GM19463 (cell line): ENCODE data around the gene RFX5.
"Not testable (repeated sequence)": the region's sequence is repeated elsewhere in the genome, so short reads cannot be mapped to it uniquely, and the experiment has no call there.

ENCODE experiments used
- ATAC-seq: cut with Tn5 transposase; IDR thresholded peaks from one replicate; pipeline ENCODE4 v1.9.1; 2021; ENCODE audit warnings: mild to moderate bottlenecking, moderate library complexity; ENCODE audit not compliant: unreplicated experiment

Gene RFX5

DNA sequence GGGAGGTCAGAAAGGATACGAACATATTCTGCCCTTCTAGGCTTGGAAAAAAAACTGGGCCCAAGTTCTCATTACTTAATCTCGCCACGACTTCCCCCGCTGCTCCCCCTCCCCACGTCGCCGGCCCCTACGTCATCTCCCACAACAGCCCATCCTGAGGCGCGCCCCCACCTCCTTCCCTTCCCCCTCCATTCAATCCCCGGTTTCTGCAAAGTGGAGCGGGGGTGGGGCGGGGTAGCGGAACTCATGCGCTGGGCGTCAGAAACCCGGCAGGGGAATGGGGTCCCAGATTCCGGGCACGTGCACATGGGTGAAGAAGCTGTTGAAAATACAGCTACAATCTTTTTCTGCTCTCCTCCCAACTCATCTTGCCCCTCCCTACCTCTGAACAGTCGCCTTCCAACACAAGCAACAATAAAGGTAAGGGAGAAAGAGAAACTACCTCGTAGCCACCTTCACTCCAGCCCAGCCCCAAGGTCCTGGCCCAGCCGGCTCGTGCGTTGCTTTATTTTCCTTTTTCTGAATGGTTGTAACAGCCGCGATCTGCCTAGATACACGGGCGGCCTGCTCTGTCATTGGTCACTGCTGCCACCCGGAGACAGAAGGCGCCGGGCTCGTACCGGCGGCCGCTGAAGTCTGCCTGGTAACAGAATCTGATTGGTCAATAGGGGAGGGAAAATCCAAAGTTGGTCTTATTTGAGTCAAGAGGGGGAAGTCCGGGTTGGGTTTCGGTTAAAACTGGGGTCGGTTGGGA lies at the start of gene RFX5:
TSS of gene RFX5 (minus strand) at position 484 of the 754 bp plus-strand sequence. CDS start 932 bp downstream, outside the sequence.
- peak; percentile 93 for ATAC-seq

DNA sequence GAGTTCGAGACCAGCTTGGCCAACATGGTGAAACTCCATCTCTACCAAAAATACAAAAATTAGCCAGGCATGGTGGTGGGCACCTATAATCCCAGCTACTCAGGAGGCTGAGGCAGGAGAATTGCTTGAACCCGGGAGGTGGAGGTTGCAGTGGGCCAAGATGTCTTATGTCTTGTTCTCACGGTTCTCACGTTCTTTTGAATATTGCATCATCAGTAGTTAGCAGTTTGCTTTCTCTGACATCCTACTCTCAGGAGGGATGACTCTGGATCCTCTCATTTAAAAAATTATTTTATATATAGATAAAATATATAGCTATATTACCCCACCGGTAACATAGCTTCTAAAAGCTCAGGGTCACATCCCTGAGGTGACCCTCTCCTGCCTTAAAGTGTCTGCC lies 49.2 kb upstream of the RFX5 start:
- not testable (repeated sequence) for ATAC-seq

DNA sequence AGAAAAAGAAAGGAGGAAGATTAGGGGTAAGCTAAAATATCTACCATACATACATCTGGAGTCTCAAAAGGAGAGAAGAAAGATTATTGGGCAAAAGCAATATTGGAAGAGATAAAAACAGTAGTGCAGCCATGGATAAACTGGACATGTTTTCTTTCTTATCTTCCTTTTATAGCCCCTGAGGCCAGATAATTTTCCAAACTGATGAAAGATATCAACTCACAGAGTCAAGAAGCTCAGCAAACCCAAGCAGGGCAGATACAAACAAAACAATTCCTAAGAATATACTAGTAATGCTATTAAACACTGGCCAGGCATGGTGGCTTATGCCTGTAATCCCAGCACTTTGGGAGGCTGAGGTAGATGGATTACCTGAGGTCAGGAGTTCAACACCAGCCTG lies 46.5 kb upstream of the RFX5 start:
- ATAC-seq = no peak

DNA sequence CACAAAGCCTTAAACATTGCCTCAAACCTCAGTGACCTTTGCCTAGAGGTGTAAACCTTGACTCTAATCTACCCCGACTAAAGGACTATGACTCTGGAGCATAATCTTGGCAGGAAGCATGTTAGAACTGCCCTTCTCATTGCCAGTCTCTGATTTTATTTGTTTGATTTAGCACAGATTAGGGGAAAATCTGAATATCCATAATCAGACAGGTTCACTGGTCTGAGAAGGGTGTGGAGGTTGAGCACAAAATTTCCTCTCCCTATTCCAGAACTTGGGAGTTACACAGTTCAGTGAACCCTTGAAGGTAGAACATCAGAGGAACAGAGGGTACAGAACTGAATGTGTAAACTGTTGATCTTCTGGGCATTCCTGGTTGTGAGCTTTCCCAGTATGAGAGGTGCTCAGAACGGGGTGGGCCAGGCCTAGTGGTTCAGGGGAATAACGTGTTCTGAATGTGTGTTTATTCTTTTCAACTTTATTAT lies 44.1 kb upstream of the RFX5 start:
- no peak for ATAC-seq

DNA sequence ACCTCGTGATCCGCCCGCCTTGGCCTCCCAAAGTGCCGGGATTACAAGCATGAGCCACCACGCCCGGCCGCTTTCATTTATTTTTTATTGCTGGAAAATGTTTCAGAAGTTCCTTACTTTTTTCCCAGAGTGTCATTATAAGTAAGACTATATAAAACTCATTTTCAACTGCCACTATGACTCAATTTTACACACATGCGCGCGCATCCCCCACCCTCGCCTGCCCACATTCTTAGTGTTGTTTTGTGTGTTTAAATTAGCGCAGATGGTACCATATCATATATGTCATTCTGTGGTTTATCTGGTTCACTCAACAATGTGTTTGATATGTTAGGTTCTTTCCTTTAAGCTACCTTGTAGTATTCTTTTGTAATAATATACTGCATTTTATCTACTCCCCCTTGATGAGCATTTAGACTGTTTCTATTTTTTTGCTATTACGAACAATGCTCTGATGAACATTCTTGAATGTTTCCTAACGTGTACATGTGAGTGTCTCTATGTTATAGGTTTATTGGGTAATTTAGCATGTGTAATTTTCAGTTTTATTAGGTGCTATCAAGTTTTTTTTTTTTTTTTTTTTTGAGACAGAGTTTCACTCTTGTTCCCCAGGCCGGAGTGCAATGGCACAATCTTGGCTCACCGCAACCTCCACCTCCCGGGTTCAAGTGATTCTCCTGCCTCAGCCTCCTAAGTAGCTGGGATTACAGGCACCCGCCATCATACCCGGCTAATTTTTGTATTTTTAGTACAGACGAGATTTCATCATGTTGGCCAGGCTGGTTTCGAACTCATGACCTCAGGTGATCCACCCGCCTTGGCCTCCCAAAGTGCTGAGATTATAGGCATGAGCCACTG lies 43.4 kb upstream of the RFX5 start:
- not testable (repeated sequence) for ATAC-seq

DNA sequence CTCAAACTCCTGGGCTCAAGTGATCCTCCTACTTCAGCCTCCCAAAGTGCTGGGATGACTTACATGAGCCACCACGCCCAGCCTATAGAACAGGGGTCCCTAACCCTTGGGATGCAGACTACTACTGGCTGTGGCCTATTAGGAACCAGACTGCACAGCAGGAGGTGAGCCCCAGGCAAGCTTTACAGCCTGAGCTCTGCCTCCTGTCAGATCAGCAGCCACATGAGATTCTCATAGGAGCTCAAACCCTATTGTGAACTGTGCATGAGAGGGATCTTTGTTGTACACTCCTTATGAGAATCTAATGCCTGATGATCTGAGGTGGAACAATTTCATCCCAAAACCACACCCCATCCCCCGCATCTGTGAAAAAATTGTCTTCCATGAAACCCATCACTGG lies 39.0 kb upstream of the RFX5 start:
- ATAC-seq = no peak

DNA sequence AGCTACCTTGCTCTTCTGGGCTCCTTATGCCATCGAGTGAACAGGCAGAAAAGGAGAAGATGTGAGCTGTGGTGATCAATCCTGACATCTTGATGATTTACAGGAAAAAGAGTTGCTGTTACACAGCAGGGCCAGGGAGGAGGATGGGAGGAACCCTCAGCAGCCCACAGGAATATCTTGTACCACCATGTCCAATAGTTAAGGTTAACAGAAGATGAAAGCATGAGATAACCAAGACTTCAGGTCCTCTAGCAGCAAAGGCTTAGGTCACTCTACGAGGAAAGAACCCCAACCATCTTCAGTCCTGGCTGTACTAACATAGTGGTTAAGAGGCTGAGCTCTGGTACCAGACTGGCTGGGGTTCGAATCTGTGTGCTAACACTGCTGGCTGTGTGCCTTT lies 37.5 kb upstream of the RFX5 start:
- ATAC-seq = no peak

DNA sequence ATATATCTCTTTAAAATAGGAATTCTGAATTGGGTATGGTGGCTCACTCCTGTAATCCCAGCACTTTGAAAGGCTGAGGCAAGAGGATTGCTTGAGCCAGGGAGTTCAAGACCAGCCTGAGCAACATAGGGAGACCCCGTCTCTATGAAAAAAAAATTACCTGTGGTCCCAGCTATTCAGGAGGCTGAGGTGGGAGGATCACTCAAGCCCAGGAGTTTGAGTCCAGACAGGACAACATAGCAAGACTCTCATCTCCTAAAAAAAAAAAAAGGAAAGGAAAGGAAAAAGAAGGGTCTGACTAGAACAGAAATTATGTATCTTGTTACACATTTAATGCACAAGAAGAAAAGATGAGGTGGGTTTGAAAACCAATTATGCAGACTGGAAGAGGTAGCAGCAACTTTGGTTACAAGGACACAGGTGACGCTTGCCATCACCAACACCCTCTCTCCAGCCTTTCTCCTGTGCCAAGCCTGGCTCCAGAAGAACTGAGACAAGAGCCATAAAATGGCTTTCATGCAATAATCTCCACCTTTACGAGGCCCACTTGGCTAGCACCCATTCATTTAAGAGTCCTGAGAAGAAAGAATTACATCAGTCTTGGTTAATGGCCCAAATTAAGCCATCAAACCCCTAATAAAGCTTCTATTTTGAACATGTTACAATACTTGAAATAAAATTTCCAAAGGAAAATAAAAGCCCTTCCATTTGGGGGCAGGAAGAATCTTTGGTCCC lies 30.3 kb upstream of the RFX5 start:
- ATAC-seq = no peak

DNA sequence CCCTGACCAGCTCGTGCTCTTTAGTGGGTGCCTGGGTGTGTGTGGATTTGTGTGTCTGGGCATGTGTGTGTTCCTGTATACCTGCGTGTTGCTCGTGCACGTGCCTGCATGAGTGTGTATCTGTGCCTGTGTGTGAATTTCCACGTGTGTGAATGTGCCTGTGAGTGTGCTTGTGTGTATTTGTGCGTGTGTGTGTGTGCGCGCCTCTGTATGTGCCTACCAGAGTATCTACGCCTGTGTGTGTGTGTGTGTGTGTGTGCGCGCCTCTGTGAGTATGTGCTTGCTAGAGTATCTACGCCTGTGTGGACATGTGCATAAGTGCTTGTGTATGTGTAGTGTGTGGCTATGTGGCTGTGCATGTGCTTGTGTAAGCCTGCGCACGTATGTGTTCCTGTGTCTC lies 26.1 kb upstream of the RFX5 start:
- ATAC-seq = no peak

DNA sequence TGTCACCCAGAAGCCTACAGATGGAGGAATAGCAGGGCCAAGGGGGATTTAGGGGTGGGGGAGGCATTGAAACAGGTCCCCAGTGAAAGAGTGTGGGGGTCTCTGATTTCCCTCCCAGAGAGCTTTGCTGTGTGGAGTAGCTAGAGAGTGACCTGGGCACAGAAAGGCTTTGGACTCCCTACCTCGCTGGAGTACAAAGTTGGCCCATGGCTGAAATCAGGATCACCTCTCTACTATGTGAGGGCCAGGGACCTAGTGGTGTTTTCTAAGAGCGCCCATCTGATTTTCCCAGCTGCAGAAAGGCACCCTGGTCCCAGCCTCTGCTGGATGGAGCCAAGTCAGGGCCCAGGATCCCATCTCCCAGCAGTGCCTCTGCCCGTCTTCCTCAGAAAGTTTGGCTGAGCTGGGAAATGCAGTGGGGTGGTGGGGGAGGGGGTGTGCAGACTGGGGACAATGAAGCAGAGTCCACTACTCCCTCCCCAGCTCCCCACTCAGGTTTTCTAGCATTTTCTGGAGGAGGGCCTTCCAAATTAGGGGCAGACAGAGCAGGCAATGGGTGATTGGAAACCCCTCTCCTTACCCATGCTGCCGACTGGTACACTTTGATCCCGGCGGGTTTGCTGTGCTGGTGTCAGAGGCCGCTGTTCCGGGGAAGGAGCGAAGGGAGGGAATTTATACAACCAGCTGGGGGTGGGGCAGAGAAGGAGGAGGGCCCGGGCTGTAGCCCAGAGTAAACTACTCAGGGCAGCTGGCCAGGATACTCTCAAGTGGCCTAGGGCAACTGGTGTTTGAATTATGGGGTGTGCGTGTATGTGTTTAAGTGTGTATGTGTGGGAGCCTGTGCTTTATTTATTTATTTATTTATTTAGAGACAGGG lies 25.2 kb upstream of the RFX5 start, which contains the start of gene SELENBP1:
TSS of gene SELENBP1 (minus strand) at position 648 of the 877 bp plus-strand sequence. CDS start at position 584, 64 bp downstream.
- no peak for ATAC-seq

DNA sequence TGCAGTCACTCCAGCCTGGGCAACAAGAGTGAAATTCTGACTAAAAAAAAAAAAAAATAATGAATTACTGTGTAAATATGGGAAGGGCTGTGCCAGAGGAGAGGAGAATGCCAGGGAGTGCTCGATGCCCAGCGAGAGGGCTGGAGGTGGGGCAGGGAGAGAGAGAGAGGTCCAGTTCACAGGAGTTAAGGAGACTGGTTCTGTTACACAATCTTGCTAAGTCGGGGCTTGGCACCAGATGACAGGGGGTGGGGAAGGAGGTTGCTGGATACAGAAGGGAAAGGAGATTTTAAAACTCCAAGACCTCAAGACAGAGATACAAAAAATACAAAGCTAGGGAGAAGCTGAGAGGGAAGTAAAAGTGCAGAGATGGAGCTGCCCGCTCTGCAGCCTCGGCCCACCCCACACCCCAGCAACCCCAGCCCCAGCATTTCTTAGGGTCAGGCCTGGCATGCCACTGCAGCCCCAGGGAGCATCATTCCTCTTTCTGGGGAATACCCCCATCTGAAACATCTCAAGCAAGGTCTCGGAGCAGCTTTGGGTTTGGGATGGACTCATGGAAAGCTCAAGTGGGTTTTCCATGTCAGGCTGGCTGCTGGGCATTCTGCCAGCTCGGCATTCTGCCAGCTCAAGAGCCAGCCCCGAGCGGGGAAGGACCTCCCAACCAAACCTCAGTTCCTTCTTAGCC lies 24.5 kb upstream of the RFX5 start:
- ATAC-seq = no peak

DNA sequence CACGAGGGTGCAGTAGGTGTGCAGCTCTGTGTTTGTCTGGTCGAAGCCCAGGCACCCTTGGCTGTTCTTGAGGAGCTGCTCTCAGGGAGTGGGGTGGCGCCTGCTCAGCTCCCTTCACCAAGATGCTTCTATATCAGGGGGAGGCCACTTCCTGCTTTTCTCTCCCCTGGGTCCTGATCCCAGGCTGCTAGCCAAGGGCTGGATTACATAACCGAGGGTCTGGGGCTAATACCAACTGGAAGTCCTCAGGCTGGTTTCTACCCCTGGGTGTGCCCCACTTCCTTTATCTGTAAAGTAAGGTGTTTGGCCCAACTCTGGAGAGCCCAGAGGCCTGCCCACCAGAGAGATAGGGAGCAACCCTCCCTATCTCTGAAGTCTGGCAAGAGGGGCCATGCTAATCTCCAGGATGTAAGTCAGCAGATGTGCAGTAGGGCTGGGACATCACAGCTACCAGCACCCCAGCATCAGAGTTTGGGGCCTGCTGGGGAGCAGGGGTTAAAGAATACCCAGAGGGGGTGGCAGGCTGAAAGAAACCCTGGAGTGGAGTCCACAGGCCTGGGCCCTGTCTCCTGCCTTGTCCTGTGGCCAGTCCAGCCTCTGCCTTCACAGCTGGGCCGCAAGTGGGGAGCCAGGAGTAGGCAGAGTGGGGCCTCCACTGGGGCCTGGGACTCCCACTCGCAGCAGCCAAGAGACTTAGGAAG lies 23.3 kb upstream of the RFX5 start:
- no peak for ATAC-seq

DNA sequence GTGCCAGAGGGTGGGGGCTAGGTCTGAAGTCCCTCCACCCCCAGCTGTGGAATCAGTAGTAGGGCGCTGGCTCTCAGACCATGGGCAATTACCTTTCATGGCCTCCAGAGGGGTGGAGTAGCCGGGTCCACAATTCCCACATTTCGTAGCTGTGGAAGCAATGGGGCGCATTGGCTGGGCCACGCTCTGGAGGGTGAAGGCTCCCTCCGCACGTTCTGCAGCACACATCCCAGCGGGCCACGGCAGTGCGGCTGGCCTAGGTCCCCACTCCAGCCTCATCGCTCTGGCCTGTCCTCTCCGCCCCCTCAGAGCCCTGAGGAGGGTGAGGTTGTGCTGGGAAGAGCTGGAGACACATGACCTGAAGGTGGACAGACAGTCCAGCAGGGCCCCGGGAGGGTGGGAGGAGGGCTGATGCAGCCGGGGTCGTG lies 22.6 kb upstream of the RFX5 start:
- no peak for ATAC-seq

DNA sequence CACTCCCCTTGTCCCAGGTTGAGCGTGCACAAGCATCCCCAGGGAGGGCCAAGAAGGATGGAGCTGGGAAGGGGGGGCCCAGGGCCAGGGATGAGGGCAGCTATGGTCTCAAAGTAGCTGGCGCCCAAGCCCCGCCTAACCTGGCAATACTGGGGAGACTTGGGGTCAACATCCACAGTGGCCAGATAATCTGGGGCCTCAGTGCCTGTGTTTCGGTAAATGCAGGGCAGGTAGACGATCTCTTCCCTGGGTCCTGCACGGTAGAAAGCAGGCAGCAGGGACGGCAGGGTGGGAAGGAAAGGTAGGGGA lies 22.2 kb upstream of the RFX5 start:
- no peak for ATAC-seq

DNA sequence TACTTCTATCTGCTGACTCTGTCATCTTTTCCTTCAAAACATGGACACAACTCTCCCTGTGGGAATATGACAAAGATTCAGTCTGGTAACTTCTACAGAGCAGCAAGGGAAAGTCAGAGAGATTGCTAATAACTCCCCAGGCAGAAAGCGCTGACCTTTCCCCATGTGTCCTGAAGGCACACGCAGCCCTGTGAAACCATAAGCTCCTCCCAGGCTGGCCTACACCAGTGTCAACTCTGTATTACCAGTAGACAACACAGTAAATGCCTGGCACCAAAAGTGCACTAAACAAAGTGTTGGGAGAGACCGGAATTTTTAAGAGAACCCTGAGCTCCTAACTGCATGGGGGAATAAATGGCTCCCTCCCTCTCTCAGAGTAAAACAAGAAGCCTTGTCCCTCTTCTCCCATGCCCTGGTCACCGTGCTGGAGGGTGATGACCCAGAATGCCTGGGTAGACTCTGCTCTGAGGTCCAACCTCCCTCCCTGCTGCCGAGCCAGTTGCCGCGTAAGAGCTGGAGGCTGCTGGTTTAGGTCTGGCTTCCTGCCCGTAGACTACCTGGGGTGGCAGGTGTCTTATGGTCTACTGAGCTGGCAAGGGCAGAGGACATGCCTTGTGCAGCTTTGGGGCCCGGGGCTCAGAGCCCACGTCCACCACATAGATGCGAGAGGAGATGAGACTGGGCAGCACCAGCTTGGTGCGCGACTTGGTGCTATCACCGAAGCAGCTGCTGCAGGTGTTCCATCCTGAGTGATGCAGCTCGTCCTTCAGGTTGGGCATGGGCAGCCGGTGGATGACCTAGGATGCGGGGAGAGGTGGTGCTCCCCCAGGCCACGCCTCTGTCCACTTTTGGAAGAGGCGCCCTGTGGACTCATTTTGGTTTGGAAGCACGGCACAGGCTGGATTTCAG lies 21.6 kb upstream of the RFX5 start:
- no peak for ATAC-seq

DNA sequence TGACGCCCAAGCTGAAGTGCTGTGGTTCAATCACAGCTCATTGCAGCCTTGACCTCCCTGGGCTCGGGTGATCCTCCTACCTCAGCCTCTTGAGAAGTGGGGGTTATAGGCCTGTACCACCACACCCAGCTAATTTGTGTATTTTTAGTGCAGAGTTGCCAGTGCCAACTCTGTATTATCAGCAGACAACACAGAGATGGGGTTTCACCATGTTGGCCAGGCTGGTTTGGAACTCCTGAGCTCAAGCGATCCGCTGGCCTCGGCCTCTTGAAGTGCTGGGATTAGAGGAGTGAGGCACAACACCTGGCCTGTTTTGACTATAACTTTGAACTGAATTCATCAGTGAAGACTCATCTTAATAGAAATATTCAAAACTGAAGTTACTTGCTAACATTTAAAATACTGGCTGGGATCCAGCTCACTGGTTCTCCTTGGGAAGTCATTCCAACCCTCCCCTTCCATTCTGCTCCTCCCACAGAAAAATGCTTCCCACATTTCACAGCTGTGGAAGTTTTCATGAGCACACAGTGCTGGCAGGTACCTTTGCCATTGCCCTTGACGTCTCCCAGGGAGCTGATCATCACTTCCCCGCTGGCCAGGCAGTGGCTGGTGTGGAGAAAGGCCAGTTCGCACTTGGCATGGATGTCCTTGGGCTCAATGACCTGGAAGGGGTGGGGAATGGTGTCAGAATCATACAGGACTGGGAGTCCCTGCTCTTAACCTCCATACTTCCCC lies 20.8 kb upstream of the RFX5 start:
- no peak for ATAC-seq

DNA sequence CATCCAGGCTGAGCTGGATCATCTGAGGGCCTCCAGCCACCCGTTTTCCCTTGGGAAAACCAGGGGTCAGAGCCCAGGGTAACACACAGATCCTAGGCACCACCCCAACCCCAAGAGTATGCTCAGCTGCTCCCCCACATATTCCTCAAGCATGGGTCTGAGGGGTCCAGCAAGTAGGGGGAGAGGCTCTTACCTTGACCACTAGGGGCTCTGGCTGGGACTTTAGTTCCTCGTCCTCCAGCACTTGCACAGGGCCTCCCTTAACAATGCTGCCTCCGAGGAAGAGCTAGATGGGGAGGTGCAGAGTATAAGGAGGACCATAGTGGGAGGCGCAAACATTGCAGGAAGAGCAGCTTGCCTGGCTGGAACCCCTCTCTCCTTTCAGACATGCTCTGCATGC lies 17.9 kb upstream of the RFX5 start:
- no peak for ATAC-seq
